HepG2 (cell line): ENCODE results near the gene USP20. TPM values are rescaled to one million over a fixed set of nuclear protein-coding genes. Genes with fewer than 3 reads are reported as not detected.
A peak's percentile ranks its signal among the peaks of the same experiment; 100 is the strongest.

Experiments used
- CERS6 ChIP-seq: sonication (generic); formaldehyde crosslinking; IDR thresholded peaks from 2 replicates; pipeline ENCODE4 v1.5.0; 2020; ENCODE audit warnings: missing genetic modification reagents
- SPEN ChIP-seq: sonication (generic); formaldehyde crosslinking; IDR thresholded peaks from 2 replicates; pipeline ENCODE4 v1.5.1; 2020; ENCODE audit warnings: low read depth, mild to moderate bottlenecking, missing genetic modification reagents
- ZBTB4 ChIP-seq: sonication (generic); formaldehyde crosslinking; IDR thresholded peaks from 2 replicates; pipeline ENCODE4 v1.4.0; 2020; ENCODE audit warnings: missing genetic modification reagents, mild to moderate bottlenecking, borderline replicate concordance
- ZBTB42 ChIP-seq: sonication (generic); formaldehyde crosslinking; IDR thresholded peaks from 2 replicates; pipeline ENCODE4 v1.5.0; 2020; ENCODE audit warnings: mild to moderate bottlenecking, missing genetic modification reagents
- ZFP36L2 ChIP-seq: sonication (generic); formaldehyde crosslinking; IDR thresholded peaks from 2 replicates; pipeline ENCODE4 v1.4.0; 2020; ENCODE audit warnings: missing genetic modification reagents
- ZNF567 ChIP-seq: sonication (generic); formaldehyde crosslinking; IDR thresholded peaks from 2 replicates; pipeline ENCODE4 v1.8.1; 2023; ENCODE audit warnings: mild to moderate bottlenecking, missing genetic modification reagents, borderline replicate concordance
- ZNF629 ChIP-seq: sonication (generic); formaldehyde crosslinking; conservative IDR thresholded peaks from 2 replicates; pipeline ENCODE4 v1.5.0; 2020; ENCODE audit warnings: missing genetic modification reagents
- ZNF773 ChIP-seq: sonication (generic); formaldehyde crosslinking; IDR thresholded peaks from 2 replicates; pipeline ENCODE4 v1.4.0; 2020; ENCODE audit warnings: missing genetic modification reagents, borderline replicate concordance
- ZNF850 ChIP-seq: sonication (generic); formaldehyde crosslinking; conservative IDR thresholded peaks from 2 replicates; pipeline ENCODE4 v1.9.0; 2021; ENCODE audit warnings: mild to moderate bottlenecking, missing genetic modification reagents
- polyA plus RNA-seq, 8 experiments: library from polyadenylated mRNA; depleted of rRNA in 3 of 8; stranded (reverse) in 7 of 8; unstranded in 1 of 8; fragments of >200 nt; fragmentation: Illumina TruSeq in 4 of 8; extraction: Trizol in 4 of 8; gene quantifications; 2 replicates each; pipeline versions ENCODE4 v1.2.1 to v1.2.3, GENCODE V29; 2011 to 2016; ENCODE audit warnings: low read depth in 4 of 8, missing spikeins in 1 of 8, mixed read lengths in 1 of 8; ENCODE audit not compliant: insufficient read depth in 1 of 8
- total RNA-seq, 5 experiments: library from RNA; depleted of rRNA; stranded (reverse); fragments of >200 nt; fragmentation: Illumina TruSeq; extraction: Trizol; gene quantifications; 2 replicates each; pipeline ENCODE4 v1.2.3, GENCODE V29; 2016; ENCODE audit warnings: low read depth in 1 of 5

USP20 gene
- total and polyA plus RNA-seq, 2 of the 13 experiments (the other 11 are each of a cell fraction or from before 2014, with no cell fraction given), result 4.4 to 5.9 TPM

GRCh38 chr9:129864991-129865647, 29.9 kb downstream of the USP20 start (continued):
- TF ChIP-seq SPEN (CRISPR knock-in tag) (no peak), ZFP36L2 (CRISPR knock-in tag) (no peak), ZNF567 (CRISPR knock-in tag) (no peak), ZBTB42 (no peak), ZNF850 (no peak), ZBTB4 (CRISPR knock-in tag) (no peak), ZNF629 (peak; percentile 81), ZNF773 (CRISPR knock-in tag) (no peak), CERS6 (no peak)
